Mucosa of descending colon (tissue), 3 donors: Measurements from ENCODE around the gene PDAP1. TPM values are rescaled to one million over a fixed set of nuclear protein-coding genes. Genes with fewer than 3 reads are reported as not detected.
"Not testable (repeated sequence)": the region's sequence is repeated elsewhere in the genome, so short reads cannot be mapped to it uniquely, and the experiment has no call there.

Experiments used
- ATAC-seq: fragments of 200-7000 bp; cut with Tn5 transposase; one replicate; pipeline ENCODE4 v1.9.1; 2020; ENCODE audit warnings: mild to moderate bottlenecking, moderate library complexity
- DNase-seq, 3 donors: peaks; one replicate each; pipeline ENCODE4 v3.0.0-alpha.2; 2020
- H3K36me3 ChIP-seq: fragments of 200-600 bp; one replicate; pipeline ENCODE4 v1.8.0; 2021; ENCODE audit warnings: low read depth, mild to moderate bottlenecking
- H3K4me1 ChIP-seq: fragments of 200-600 bp; one replicate; pipeline ENCODE4 v1.8.0; 2021; ENCODE audit warnings: low read depth, mild to moderate bottlenecking
- H3K4me3 ChIP-seq: fragments of 200-600 bp; one replicate; pipeline ENCODE4 v1.8.0; 2021; ENCODE audit warnings: mild to moderate bottlenecking
- H3K9me3 ChIP-seq: fragments of 200-600 bp; one replicate; pipeline ENCODE4 v1.8.0; 2021; ENCODE audit warnings: mild to moderate bottlenecking
- intact Hi-C, 2 donors: fragments of 100-400 bp; cut with DNase I in 1 of 2; cut with micrococcal nuclease in 1 of 2; formaldehyde crosslinking; loops; one replicate each; pipeline versions ENCODE4 v1.11.0 to v1.11.1; 2022; cut with DNase I, micrococcal nuclease
- total RNA-seq, 3 donors: library from RNA; stranded (reverse); fragmentation: NEBNext Ultra II Directional in 2 of 3; extraction: Animal tissue kit (Norgen Biotek cat#: 25700) in 2 of 3; gene quantifications; one replicate each; pipeline versions ENCODE4 v1.2.1 to v1.2.4, GENCODE V29; 2021 to 2023
- TF ChIP-seq, protein P1 (sequence below): fragments of 200-600 bp; IDR thresholded peaks from one replicate; pipeline ENCODE4 v1.8.0; 2022; ENCODE audit warnings: antibody characterized with exemption, mild to moderate bottlenecking
- donor health status: DM: no; HTN: no; CAD: no; lungs with moderate emphysema.
- donor health status: DM: no; HTN: no; CAD: no.
- donor health status: DM: no; HTN: yes; CAD: no.

The PDAP1 gene
- total RNA-seq, 3 donors from 2014 or later, result 72.8 to 90.9 (median 90.7) TPM

DNA sequence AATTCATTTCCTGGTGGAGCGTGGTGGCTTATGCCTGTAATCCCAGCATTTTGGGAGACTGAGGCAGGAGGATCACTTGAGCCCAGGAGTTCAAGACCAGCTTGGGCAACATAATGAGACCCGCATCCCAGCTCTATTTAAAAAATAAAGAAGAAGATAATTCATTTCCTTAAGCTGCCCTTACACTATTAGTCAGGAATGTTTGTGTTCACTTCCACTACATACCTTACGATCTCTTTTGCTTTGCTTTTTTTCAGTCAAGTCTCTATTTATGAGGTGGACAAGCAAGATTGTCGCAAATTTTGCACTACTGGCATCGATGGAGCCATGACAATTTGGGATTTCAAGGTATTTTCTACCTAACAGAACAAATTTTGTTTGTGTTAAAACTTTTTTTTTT lies 45.1 kb downstream of the PDAP1 start:
- ATAC-seq, result no peak
- Histone ChIP-seq H3K9me3 (no peaks in the 10 kb centered on the region), H3K4me3 (no peak overlapping the region), H3K36me3 (peaks cover 13% of the 10 kb centered on the region), H3K4me1 (no peaks in the 10 kb centered on the region)
- intact Hi-C loops, result loop anchor here (5.0 kb wide), 1 partner anchor 54 kb away; no protein-coding TSS in a partner anchor
- no peak for DNase-seq
- TF ChIP-seq, protein P1, sequence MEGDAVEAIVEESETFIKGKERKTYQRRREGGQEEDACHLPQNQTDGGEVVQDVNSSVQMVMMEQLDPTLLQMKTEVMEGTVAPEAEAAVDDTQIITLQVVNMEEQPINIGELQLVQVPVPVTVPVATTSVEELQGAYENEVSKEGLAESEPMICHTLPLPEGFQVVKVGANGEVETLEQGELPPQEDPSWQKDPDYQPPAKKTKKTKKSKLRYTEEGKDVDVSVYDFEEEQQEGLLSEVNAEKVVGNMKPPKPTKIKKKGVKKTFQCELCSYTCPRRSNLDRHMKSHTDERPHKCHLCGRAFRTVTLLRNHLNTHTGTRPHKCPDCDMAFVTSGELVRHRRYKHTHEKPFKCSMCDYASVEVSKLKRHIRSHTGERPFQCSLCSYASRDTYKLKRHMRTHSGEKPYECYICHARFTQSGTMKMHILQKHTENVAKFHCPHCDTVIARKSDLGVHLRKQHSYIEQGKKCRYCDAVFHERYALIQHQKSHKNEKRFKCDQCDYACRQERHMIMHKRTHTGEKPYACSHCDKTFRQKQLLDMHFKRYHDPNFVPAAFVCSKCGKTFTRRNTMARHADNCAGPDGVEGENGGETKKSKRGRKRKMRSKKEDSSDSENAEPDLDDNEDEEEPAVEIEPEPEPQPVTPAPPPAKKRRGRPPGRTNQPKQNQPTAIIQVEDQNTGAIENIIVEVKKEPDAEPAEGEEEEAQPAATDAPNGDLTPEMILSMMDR, result no peak

- no peak for ATAC-seq
- TF ChIP-seq, protein P1, result no peak
- intact Hi-C loops, result loop anchor here (5.0 kb wide), 1 partner anchor 54 kb away; no protein-coding TSS in a partner anchor
- DNase-seq, result no peak
- H3K36me3 ChIP-seq, result peaks cover 15% of the 10 kb centered on the region
- H3K4me3 ChIP-seq, result no peak overlapping the region
- no peaks in the 10 kb centered on the region for H3K4me1 ChIP-seq
- H3K9me3 ChIP-seq, result no peaks in the 10 kb centered on the region
These were observed 45.6 kb downstream of the PDAP1 start for GRCh38 chr7:99362801-99363200.

- Histone ChIP-seq H3K9me3 (no peaks in the 10 kb centered on the region), H3K36me3 (peaks cover 22% of the 10 kb centered on the region), H3K4me1 (no peaks in the 10 kb centered on the region), H3K4me3 (no peak overlapping the region)
- ATAC-seq (no peak), DNase-seq (no peak)
- intact Hi-C loops, result loop anchor here (5.0 kb wide), 1 partner anchor 58 kb away; no protein-coding TSS in a partner anchor
- TF ChIP-seq, protein P1, result no peak
These were observed 48.8 kb downstream of the PDAP1 start for GRCh38 chr7:99359465-99360154.

DNA sequence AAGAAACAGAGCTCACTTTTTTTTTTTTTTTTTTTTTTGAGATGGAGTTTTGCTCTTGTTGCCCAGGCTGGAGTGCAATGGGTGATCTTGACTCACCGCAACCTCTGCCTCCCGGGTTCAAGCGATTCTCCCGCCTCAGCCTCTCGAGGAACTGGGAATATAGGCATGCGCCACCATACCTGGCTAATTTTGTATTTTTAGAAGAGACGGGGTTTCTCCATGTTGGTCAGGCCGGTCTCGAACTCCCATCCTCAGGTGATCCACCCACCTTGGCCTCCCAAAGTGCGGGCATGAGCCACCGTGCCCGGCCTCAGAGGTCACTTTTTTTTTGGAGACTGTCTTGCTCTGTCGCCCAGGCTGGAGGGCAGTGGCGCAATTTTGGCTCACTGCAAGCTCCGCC lies 49.9 kb downstream of the PDAP1 start:
- H3K9me3 ChIP-seq, H3K4me1 ChIP-seq, H3K4me3 ChIP-seq, DNase-seq, ATAC-seq, intact Hi-C loops: not testable (repeated sequence)
- peaks cover 18% of the 10 kb centered on the region for H3K36me3 ChIP-seq

DNA sequence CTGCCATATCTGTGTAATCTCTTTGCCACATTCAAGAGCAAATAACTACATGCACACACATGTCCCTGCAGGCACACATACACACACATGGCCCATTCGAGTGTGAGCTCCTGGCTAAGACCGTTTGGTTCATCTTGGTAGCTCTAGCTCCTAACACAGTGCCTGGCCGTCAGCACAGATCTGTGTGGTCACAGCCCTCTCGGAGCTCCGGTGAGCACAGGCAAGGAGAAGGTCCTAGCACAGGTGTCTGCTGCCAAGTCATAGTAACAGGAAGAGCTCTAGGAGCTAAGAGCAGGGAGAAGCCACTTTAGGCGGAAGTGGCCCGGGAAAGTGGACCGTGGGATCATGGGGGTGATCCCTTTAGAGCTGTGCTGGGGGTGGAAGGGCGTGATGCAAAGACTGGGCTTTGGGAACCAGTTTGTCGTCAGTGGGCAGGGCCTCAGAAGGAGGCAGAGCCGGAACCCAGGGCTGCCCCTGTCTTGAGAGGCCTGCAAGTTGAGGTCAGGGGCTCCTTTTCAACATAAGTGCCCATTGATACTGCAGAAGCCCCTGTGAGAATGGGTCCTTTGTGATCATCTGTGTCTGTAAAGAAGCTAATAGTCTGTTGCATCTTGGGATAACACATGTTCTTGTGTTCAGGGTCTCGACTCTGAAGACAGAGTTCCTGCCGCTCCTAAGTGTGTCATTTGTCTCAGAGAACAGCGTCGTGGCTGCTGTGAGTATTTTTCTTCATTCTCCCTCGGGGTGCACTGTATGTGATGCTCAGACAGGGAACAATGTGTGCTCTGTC lies 50.5 kb downstream of the PDAP1 start:
- H3K4me1 ChIP-seq, result no peaks in the 10 kb centered on the region
- intact Hi-C loops, result no loop called here
- no peaks in the 10 kb centered on the region for H3K9me3 ChIP-seq
- no peak for ATAC-seq
- TF ChIP-seq, protein P1, result no peak
- H3K4me3 ChIP-seq, result no peak overlapping the region
- DNase-seq, result no peak
- H3K36me3 ChIP-seq, result peaks cover 18% of the 10 kb centered on the region

DNA sequence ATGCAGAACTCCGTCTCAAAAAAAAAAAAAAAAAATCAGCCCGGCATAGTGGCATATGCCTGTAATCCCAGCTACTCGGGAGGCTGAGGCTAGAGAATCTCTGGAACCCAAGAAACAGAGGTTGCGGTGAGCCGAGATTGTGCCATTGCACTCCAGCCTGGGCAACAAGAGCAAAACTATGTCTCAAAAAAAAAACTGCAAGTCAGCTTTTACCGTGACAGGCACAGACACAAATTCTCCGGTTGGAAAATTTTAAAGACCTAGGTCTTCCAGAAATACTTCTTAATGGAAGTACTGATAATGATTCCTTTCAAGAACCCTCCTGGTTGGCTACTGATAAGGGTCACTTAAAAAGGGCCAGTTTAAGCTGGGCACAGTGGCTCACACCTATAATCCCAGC lies 53.3 kb downstream of the PDAP1 start:
- intact Hi-C loops, result no loop called here
- Histone ChIP-seq H3K9me3 (no peaks in the 10 kb centered on the region), H3K36me3 (peaks cover 15% of the 10 kb centered on the region), H3K4me1 (no peaks in the 10 kb centered on the region), H3K4me3 (no peak overlapping the region)
- ATAC-seq (no peak), DNase-seq (no peak)
- TF ChIP-seq, protein P1, result no peak
